GM18526 (cell line): Measurements from ENCODE around the gene MAJIN.

Experiments used
- POLR2A ChIP-seq: IDR thresholded peaks from 3 replicates; pipeline ENCODE4 v1.6.1; 2011; ENCODE audit not compliant: insufficient read length; ENCODE audit errors: extremely low read depth

MAJIN gene

DNA sequence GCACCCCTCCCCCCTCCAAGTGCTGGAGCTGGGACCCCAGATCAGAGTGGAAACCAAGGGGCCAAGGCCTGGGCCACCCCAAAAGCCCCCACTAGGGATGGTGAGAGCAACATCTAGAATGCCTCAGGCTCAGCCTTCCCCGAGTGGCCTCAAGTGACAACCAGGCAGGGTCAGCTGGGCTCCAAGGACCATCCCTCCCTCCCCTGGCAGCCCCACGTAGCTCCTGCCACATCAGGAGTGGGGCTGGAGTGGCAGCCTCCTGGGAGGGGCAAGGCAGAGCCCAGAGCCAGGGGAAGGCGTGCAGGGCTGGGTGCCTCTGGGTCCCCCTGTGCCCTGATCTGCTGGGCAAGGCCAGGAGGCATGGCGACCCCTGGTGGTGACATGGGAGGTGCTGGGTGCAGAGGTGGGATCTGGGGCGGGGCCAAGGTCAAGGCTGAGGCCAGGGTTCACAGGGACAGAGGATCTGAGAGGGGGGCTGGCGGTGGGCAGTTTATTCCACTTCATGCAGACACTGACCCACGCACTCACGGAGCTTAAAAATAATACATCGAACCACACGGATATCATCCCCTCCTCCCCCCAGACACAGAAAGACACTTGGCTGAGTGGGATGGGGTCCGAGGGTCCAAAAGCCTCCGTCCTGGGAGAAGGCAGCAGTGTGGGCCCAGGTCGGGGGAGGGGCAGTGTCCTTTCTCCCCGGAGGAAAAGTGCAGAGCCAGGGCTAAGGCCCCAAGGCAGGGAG is 77.7 kb downstream of the MAJIN start:
- TF ChIP-seq POLR2A: peak; percentile 14

DNA sequence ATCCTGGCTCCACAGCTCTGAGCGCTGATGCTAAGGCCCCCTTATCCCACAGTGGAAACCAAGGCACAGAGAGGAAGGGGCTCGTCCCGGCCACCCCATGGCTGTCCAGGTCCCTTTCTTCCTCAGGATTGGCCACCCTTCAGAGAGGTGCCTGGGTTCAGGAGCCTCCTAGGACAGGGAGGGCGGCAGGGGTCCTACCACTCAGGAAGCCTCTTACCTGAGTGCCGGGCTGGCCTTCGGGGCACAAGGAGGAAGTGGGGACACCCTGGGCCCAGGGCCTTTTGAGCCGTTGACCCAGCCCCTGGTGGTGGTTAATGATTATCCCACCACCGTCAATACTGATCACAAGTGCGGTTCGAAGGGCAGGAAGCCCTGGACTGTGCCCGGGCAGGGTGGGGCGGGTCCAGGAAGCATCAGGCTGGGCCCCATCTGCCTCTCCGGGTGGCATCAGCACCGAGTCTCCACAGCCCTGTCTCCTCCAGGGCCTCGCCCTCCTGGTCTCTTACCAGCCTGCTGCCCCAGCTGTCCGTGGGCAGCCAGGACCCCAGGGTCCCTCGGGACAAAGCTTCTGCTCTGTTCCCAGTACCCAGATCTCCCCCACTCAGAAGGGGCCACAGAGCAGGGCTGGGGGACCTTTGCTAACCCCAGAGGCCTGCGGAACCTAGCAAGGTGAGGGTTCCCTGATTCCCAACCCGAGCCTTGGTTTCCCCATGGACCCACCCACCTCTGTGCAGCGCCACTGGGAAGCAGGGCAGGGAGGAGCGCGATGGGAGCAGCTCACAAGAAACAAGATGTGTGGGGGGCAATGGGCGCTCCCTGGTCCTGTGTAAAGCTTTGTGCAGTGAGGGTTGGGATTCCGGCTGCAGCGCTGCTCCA is 78.5 kb downstream of the MAJIN start:
- TF ChIP-seq POLR2A: no peak

DNA sequence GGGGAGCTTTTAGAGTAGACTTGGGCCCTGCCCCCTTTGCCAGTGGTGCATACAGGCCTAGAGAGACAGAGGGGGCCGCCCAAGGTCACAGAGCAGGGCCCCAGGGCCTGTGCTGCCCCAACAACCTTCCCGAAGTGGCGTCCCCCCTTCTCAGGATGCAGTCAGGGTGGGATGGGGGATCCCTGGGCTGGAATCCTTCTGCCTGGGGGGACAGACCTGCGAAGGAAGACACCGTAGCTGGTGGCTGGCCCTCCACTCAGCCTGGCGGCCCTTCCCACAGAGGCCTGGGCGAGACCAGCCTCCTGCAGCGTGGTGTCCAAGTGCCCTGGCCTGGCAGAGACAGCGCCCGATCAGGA is 79.1 kb downstream of the MAJIN start:
- TF ChIP-seq POLR2A: no peak

DNA sequence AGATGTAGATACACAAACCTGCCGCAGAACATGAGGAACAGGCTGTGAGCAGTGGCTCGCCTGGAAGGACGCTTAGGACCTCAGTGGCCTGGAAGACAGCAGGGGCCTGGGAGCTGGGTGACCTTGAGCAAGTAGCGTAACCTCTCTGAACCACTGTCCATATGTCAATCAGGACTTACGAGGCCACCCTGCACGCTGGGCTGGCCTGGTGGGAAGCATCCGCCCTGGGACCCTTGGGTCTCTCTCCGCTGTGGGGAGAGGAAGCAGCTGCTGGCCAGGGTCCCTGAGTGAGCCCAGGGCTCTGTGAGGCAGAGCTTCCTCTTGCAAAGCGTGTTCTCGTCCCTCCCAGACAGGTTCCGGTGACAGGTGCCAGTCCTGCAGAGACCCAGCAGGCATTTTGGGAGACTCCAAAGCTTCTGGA is 79.5 kb downstream of the MAJIN start:
- no peak for TF ChIP-seq POLR2A

DNA sequence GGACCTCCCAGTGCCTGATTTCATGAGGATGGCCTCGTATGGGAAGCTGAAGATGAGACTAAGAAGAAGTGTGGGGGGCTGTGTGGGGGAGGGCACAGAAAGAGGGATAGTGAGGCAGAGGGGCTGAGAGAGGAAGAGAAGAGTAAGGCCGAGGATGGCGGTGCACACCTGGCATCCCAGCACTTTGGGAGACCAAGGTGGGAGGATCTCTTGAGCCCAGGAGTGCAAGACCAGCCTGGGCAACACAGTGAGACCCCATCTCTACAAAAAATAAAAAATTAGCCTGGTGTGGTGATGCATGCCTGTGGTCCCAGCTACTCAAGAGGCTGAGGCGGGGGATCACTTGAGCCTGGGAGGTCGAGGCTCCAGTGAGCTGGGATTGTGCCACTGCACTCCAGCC is 80.0 kb downstream of the MAJIN start:
- TF ChIP-seq POLR2A: no peak

DNA sequence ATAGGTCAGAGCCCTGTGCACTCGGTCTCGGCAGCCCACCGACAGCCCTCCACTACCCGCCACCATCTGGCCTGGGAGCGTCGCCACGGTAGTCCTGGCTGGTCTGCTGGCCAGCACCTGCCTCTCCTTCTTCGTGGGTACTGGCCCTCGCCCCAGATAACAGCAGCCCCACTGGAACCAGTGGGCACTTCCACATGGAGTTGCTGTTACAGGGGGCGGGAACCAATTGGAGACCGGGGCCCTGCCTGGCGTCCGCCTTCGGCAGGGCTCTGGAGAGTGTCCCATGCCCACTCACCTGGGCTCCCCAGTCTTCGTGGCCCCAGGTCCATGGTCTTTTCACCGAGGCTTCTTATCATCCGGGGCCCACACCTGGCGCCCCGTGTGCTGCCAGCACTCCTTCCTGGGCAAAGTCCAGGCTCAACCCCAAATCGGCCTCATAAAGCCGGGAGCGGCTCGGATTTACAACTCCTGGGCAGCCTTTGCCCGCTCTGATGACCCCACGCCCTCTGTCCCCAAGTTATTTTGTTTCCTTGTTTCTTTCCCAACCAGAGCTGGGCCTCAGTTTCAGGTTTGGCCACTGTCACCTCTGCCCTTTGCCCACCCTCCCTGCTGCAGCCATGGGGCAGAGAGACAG is 80.6 kb downstream of the MAJIN start:
- TF ChIP-seq POLR2A: no peak

DNA sequence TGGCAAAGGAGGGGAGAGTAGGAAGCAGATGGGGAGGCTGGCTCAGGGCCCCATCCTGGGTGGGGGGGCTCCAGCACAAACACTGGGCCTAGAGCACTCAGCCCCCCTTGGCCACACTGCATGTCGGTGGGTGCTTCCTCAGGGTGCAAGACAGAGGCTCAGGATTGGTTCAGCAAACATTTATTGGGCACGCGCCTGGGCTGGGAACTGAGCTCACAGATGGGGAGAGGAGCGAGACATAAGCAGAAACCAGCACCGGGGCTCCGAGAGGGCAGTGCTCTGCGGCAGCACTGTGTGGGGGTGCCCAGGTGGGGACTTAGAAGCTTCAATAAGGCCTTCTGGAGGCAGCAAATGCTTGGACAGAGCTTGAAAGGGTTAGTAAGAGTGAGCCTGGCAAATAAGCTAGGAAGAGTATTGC is 81.4 kb downstream of the MAJIN start:
- no peak for TF ChIP-seq POLR2A

DNA sequence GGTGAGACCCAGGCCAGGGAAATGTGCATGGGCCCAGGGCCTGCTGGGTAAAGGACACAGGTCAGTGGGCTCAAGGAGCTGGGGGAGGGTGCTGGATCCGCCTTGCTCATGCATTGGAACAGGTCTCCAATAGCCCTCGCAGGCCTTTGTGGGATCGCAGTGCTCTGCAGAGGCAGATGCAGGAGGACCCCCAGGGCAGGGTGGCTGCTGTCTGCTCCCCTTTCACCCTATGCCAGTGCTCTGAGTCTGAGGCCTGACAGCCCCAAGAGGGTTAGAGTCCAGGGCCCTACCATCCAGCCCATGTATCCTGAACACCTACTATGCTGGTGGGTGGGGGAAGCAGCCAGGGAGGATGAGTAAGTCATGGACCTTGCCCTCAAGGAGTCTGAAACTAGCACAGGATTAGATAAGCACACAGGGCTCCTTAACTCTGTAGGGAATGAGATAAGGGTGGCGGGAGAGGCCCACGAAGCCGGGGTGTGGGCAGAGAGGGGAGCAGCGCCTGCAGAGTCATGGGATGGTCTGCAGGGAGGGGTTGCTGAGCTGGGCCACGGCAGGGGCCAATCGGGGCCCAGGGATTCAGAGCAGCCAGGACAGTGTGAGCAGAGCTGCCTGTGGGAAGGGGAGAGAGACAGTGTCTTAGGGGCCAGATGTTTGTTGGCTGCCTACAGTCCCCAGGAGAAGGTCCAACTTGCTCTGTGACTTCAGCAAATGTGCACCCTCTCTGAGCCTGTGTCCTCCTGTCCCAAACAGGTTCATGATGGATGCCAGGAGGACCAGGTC is 83.0 kb downstream of the MAJIN start:
- TF ChIP-seq POLR2A: no peak

DNA sequence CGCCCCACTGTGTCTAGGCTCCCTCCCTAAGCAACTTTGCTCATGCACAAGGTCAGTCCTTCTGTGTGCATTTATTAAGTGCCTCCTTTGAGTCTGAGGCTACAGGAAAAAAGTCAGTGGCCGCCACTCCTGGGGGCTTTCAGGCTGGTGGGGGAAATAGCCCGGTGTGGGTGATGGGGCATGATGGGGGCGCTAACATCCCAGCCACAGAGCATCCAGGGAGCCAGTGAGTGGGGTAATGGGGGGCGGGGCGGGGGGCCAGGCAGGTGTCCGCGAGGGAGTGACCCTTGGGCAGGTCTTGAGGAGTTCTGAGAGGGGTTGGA is 83.5 kb downstream of the MAJIN start:
- no peak for TF ChIP-seq POLR2A
